CD14-positive monocyte (primary cell): ENCODE measurements around the gene FAM20C. TPM values are rescaled to one million over a fixed set of nuclear protein-coding genes. Genes with fewer than 3 reads are reported as not detected.

ENCODE experiments used
- DNase-seq, 3 donors: peaks; one replicate each; pipeline ENCODE4 v3.0.0-alpha.2; 2011 to 2022
- H2AFZ ChIP-seq: 2 replicates; pipeline ENCODE4 v1.6.0; 2012; ENCODE audit warnings: mild to moderate bottlenecking, low read depth, low read length, inconsistent platforms; ENCODE audit not compliant: insufficient read depth, poor library complexity, severe bottlenecking
- H3K27ac ChIP-seq, 2 donors: 1 replicate in 1 of 2; 2 replicates in 1 of 2; pipeline ENCODE4 v1.5.1; 2012 to 2013; ENCODE audit warnings: low read length in 2 of 2, control low read depth in 1 of 2, inconsistent platforms in 1 of 2, low read depth in 1 of 2, mild to moderate bottlenecking in 1 of 2
- H3K27me3 ChIP-seq, 2 donors: one replicate each; pipeline versions ENCODE4 v1.6.0 to v1.6.1; 2011 to 2013; ENCODE audit warnings: low read length in 2 of 2; ENCODE audit not compliant: control insufficient read depth in 2 of 2, insufficient read depth in 2 of 2
- H3K36me3 ChIP-seq, 2 donors: replicated peaks in 1 of 2; 1 replicate in 1 of 2; 2 replicates in 1 of 2; pipeline versions ENCODE4 v1.5.1 to v1.6.1; 2012 to 2013; ENCODE audit warnings: low read length in 2 of 2, control low read depth in 1 of 2, inconsistent platforms in 1 of 2, mild to moderate bottlenecking in 1 of 2; ENCODE audit not compliant: insufficient read depth in 2 of 2, control insufficient read depth in 1 of 2
- H3K4me1 ChIP-seq, 2 donors: 1 replicate in 1 of 2; 2 replicates in 1 of 2; pipeline versions ENCODE4 v1.5.1 to v1.6.1; 2012 to 2013; ENCODE audit warnings: low read length in 2 of 2, control low read depth in 1 of 2, inconsistent platforms in 1 of 2, mild to moderate bottlenecking in 1 of 2, moderate library complexity in 1 of 2; ENCODE audit not compliant: insufficient read depth in 2 of 2, control insufficient read depth in 1 of 2
- H3K4me2 ChIP-seq: replicated peaks from 2 replicates; pipeline ENCODE3; 2012; ENCODE audit warnings: low read length, moderate library complexity, mild to moderate bottlenecking; ENCODE audit not compliant: poor library complexity, severe bottlenecking; ENCODE audit errors: extremely low read depth
- H3K4me3 ChIP-seq, 3 experiments: fragments of 200-600 bp in 1 of 3; sonication (generic) in 1 of 3; replicated peaks in 1 of 3; 1 replicate in 2 of 3; 2 replicates in 1 of 3; pipeline ENCODE4 v1.5.1; 2011 to 2013; ENCODE audit warnings: low read length in 3 of 3, mild to moderate bottlenecking in 3 of 3, control low read depth in 2 of 3, low read depth in 2 of 3, inconsistent platforms in 1 of 3, moderate library complexity in 1 of 3
- H3K79me2 ChIP-seq: 2 replicates; pipeline ENCODE4 v1.6.0; 2012; ENCODE audit warnings: mild to moderate bottlenecking, control low read depth, inconsistent platforms, low read length, moderate library complexity; ENCODE audit not compliant: insufficient read depth
- H3K9ac ChIP-seq: 2 replicates; pipeline ENCODE4 v1.6.0; 2017; ENCODE audit warnings: low read length, mild to moderate bottlenecking; ENCODE audit not compliant: insufficient read depth, poor library complexity, severe bottlenecking
- H3K9me3 ChIP-seq, 2 donors: replicated peaks in 1 of 2; 1 replicate in 1 of 2; 2 replicates in 1 of 2; pipeline versions ENCODE4 v1.5.1 to v1.6.1; 2012 to 2013; ENCODE audit warnings: low read length in 2 of 2, control low read depth in 1 of 2; ENCODE audit not compliant: control insufficient read depth in 1 of 2, insufficient read depth in 1 of 2
- H4K20me1 ChIP-seq: 2 replicates; pipeline ENCODE4 v1.6.0; 2012; ENCODE audit warnings: mild to moderate bottlenecking, low read length, control low read depth, moderate library complexity; ENCODE audit not compliant: insufficient read depth
- H3K27ac Mint-ChIP-seq, 7 donors: one replicate each; pipeline ENCODE4 v1.8.0; 2020; ENCODE audit warnings: mild to moderate bottlenecking in 7 of 7, mixed read lengths in 7 of 7, moderate library complexity in 6 of 7, inconsistent platforms in 2 of 7
- H3K27me3 Mint-ChIP-seq, 3 donors: one replicate each; pipeline ENCODE4 v1.8.0; 2021 to 2022; ENCODE audit warnings: low read depth in 3 of 3, mild to moderate bottlenecking in 3 of 3, mixed read lengths in 3 of 3, moderate library complexity in 3 of 3, inconsistent platforms in 1 of 3
- H3K36me3 Mint-ChIP-seq, 2 donors: one replicate each; pipeline ENCODE4 v1.8.0; 2020; ENCODE audit warnings: mixed read lengths in 2 of 2, inconsistent platforms in 1 of 2, mild to moderate bottlenecking in 1 of 2
- H3K4me1 Mint-ChIP-seq: one replicate; pipeline ENCODE4 v1.8.0; 2020; ENCODE audit warnings: mild to moderate bottlenecking, mixed read lengths
- H3K4me3 Mint-ChIP-seq, 2 donors: one replicate each; pipeline ENCODE4 v1.8.0; 2020; ENCODE audit warnings: mild to moderate bottlenecking in 2 of 2, mixed read lengths in 2 of 2, moderate library complexity in 1 of 2
- H3K9me3 Mint-ChIP-seq, 7 donors: one replicate each; pipeline ENCODE4 v1.8.0; 2020 to 2022; ENCODE audit warnings: mixed read lengths in 7 of 7, mild to moderate bottlenecking in 6 of 7, moderate library complexity in 6 of 7, inconsistent platforms in 2 of 7
- CTCF ChIP-seq: fragments of 200-600 bp; IDR thresholded peaks from one replicate; pipeline ENCODE4 v1.8.0; 2022; ENCODE audit warnings: antibody characterized with exemption, mild to moderate bottlenecking
- WGBS: methylation state at CpG from one replicate; pipeline ENCODE4 v1.1.5; 2013; ENCODE audit warnings: missing lambda C conversion rate; ENCODE audit not compliant: insufficient coverage; 5-methylcytosine and 5-hydroxymethylcytosine counted together
- intact Hi-C, 2 donors: fragments of 100-400 bp; cut with micrococcal nuclease; formaldehyde crosslinking; loops; one replicate each; pipeline versions ENCODE4 v1.15.0 to v1.15.1; 2023
- polyA plus RNA-seq, 3 donors: library from polyadenylated mRNA; depleted of rRNA in 1 of 3; unstranded in 2 of 3; stranded (reverse) in 1 of 3; fragments of 300-500 nt in 2 of 3; fragments of >200 nt in 1 of 3; fragmentation: Illumina TruSeq in 2 of 3; gene quantifications; 1 replicate in 2 of 3; 2 replicates in 1 of 3; pipeline ENCODE4 v1.2.3, GENCODE V29; 2012 to 2021

The FAM20C gene
- polyA plus RNA-seq, 3 donors, result 1.2 to 32.2 (median 1.5) TPM

GRCh38 chr7:229184-229964 lies 37.0 kb downstream of the FAM20C start:
- Histone ChIP-seq H3K36me3 (peaks cover 9 to 58% of the 10 kb centered on the region in 2 donors), H3K79me2 (peaks cover 4% of the 10 kb centered on the region), H3K4me1 (no peaks in the 10 kb centered on the region), H3K27me3 (no peaks in the 10 kb centered on the region), H4K20me1 (peaks cover 80% of the 10 kb centered on the region), H3K9ac (no peak overlapping the region), H3K9me3 (no peaks in the 10 kb centered on the region), H2AFZ (no peak overlapping the region), H3K4me3 (no peak overlapping the region), H3K27ac (no peak overlapping the region), H3K4me2 (no peak overlapping the region)
- WGBS, result 97% methylated on average over 23 of the region's 29 CpGs
- intact Hi-C loops, result no loop called here
- no peak for DNase-seq
- Mint-ChIP-seq H3K27me3 (no peaks in the 10 kb centered on the region), H3K27ac (no peak overlapping the region), H3K4me3 (no peak overlapping the region), H3K9me3 (peaks cover 0 to 5% (median 0%) of the 10 kb centered on the region in 7 donors), H3K4me1 (no peaks in the 10 kb centered on the region), H3K36me3 (peaks cover 25 to 38% of the 10 kb centered on the region in 2 donors)
- no peak for TF ChIP-seq CTCF

GRCh38 chr7:230274-230673 lies 37.9 kb downstream of the FAM20C start:
- WGBS, result 96% methylated on average over 11 of the region's 17 CpGs
- H3K4me1 Mint-ChIP-seq, result no peaks in the 10 kb centered on the region

More at GRCh38 chr7:230274-230673, 37.9 kb downstream of the FAM20C start:
- Mint-ChIP-seq H3K27me3 (no peaks in the 10 kb centered on the region), H3K36me3 (peaks cover 31 to 40% of the 10 kb centered on the region in 2 donors), H3K27ac (no peak overlapping the region), H3K4me3 (no peak overlapping the region), H3K9me3 (peaks cover 0 to 5% (median 0%) of the 10 kb centered on the region in 7 donors)
- H3K9ac ChIP-seq, result no peak overlapping the region
- H3K9me3 ChIP-seq, result no peaks in the 10 kb centered on the region
- no peaks in the 10 kb centered on the region for H3K4me1 ChIP-seq
- DNase-seq, result no peak
- H2AFZ ChIP-seq, result no peak overlapping the region
- no peak overlapping the region for H3K4me2 ChIP-seq
- no peak overlapping the region for H3K4me3 ChIP-seq
- H3K79me2 ChIP-seq, result peaks cover 4% of the 10 kb centered on the region
- peaks cover 89% of the 10 kb centered on the region for H4K20me1 ChIP-seq
- no peaks in the 10 kb centered on the region for H3K27me3 ChIP-seq
- intact Hi-C loops, result no loop called here
- H3K27ac ChIP-seq, result no peak overlapping the region
- TF ChIP-seq CTCF, result no peak
- H3K36me3 ChIP-seq, result peaks cover 9 to 60% of the 10 kb centered on the region in 2 donors
